Smooth muscle cell (in vitro differentiated cells): ENCODE results near the gene ENOX1. TPM values are rescaled to one million over a fixed set of nuclear protein-coding genes. Genes with fewer than 3 reads are reported as not detected.

Source experiments
- DNase-seq: peaks from one replicate; lab custom pipeline; 2025; ENCODE audit not compliant: unreplicated experiment; lab: John Stamatoyannopoulos, UW
- H2AFZ ChIP-seq: fragments of 200-600 bp; sonication (generic); 2 replicates; pipeline ENCODE4 v1.6.0; 2016; ENCODE audit warnings: antibody characterized with exemption, low read depth, mild to moderate bottlenecking
- H3F3A ChIP-seq: fragments of 200-600 bp; sonication (generic); 2 replicates; pipeline ENCODE4 v1.6.0; 2017; ENCODE audit warnings: antibody characterized with exemption, low read depth
- H3K27ac ChIP-seq: fragments of 200-600 bp; sonication (generic); 2 replicates; pipeline ENCODE4 v1.5.1; 2016; ENCODE audit warnings: low read depth, mild to moderate bottlenecking
- H3K27me3 ChIP-seq: fragments of 200-600 bp; sonication (generic); 2 replicates; pipeline ENCODE4 v1.6.1; 2016; ENCODE audit warnings: low read depth, mild to moderate bottlenecking
- H3K36me3 ChIP-seq: fragments of 200-600 bp; sonication (generic); 2 replicates; pipeline ENCODE4 v1.5.1; 2016; ENCODE audit warnings: low read depth
- H3K4me1 ChIP-seq: fragments of 200-600 bp; sonication (generic); 2 replicates; pipeline ENCODE4 v1.5.1; 2016; ENCODE audit warnings: low read depth
- H3K4me2 ChIP-seq: fragments of 200-600 bp; sonication (generic); 2 replicates; pipeline ENCODE4 v1.6.0; 2016; ENCODE audit warnings: mild to moderate bottlenecking
- H3K4me3 ChIP-seq: fragments of 200-600 bp; sonication (generic); 2 replicates; pipeline ENCODE4 v1.5.1; 2016; ENCODE audit warnings: mild to moderate bottlenecking
- H3K79me2 ChIP-seq: fragments of 200-600 bp; sonication (generic); 2 replicates; pipeline ENCODE4 v1.6.0; 2016; ENCODE audit warnings: low read depth, mild to moderate bottlenecking
- H3K9ac ChIP-seq: fragments of 200-600 bp; sonication (generic); 2 replicates; pipeline ENCODE4 v1.6.0; 2016; ENCODE audit warnings: low read depth
- H3K9me3 ChIP-seq: fragments of 200-600 bp; sonication (generic); replicated peaks from 2 replicates; pipeline ENCODE4 v1.5.1; 2016; ENCODE audit warnings: low read depth
- H4K20me1 ChIP-seq: fragments of 200-600 bp; sonication (generic); 2 replicates; pipeline ENCODE4 v1.6.0; 2016; ENCODE audit warnings: low read depth
- WGBS: methylation state at CpG from one replicate; pipeline ENCODE4 v1.1.7; 2016; ENCODE audit warnings: low lambda C conversion rate; 5-methylcytosine and 5-hydroxymethylcytosine counted together
- polyA plus RNA-seq: library from polyadenylated mRNA; unstranded; fragments of >200 nt; fragmentation: Nextera tagmentation; extraction: Ambion mirVana; gene quantifications from 2 replicates; pipeline ENCODE4 v1.2.1, GENCODE V29; 2016
- total RNA-seq: library from RNA; depleted of rRNA; stranded (reverse); fragments of >200 nt; gene quantifications from 2 replicates; pipeline ENCODE4 v1.2.3, GENCODE V29; 2014
- TF ChIP-seq, protein P1 (sequence below): fragments of 200-600 bp; sonication (generic); IDR thresholded peaks from 2 replicates; pipeline ENCODE4 v1.5.1; 2017; ENCODE audit warnings: borderline replicate concordance, mild to moderate bottlenecking, antibody characterized with exemption; ENCODE audit not compliant: insufficient read depth, poor library complexity, severe bottlenecking

ENOX1 gene
- total and polyA plus RNA-seq, 2 experiments from 2014 or later = 1.9 to 2.6 TPM

- TF ChIP-seq, protein P1, sequence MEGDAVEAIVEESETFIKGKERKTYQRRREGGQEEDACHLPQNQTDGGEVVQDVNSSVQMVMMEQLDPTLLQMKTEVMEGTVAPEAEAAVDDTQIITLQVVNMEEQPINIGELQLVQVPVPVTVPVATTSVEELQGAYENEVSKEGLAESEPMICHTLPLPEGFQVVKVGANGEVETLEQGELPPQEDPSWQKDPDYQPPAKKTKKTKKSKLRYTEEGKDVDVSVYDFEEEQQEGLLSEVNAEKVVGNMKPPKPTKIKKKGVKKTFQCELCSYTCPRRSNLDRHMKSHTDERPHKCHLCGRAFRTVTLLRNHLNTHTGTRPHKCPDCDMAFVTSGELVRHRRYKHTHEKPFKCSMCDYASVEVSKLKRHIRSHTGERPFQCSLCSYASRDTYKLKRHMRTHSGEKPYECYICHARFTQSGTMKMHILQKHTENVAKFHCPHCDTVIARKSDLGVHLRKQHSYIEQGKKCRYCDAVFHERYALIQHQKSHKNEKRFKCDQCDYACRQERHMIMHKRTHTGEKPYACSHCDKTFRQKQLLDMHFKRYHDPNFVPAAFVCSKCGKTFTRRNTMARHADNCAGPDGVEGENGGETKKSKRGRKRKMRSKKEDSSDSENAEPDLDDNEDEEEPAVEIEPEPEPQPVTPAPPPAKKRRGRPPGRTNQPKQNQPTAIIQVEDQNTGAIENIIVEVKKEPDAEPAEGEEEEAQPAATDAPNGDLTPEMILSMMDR = no peak
- H3K79me2 ChIP-seq = no peaks in the 10 kb centered on the region
- H3K4me2 ChIP-seq = no peak overlapping the region
- H3K9me3 ChIP-seq = no peaks in the 10 kb centered on the region
- H2AFZ ChIP-seq = no peak overlapping the region
- no peaks in the 10 kb centered on the region for H3K36me3 ChIP-seq
- 46% methylated on average over 2 of the region's 2 CpGs for WGBS
- H3K9ac ChIP-seq = no peak overlapping the region
- no peak overlapping the region for H3K4me3 ChIP-seq
- no peaks in the 10 kb centered on the region for H3F3A ChIP-seq
- no peak for DNase-seq
- no peaks in the 10 kb centered on the region for H4K20me1 ChIP-seq
- no peak overlapping the region for H3K27ac ChIP-seq
- H3K4me1 ChIP-seq = no peaks in the 10 kb centered on the region
- H3K27me3 ChIP-seq = no peaks in the 10 kb centered on the region
These were observed 65.9 kb downstream of the ENOX1 start for GRCh38 chr13:43720780-43721397.

GRCh38 chr13:43698758-43699157 lies 88.0 kb downstream of the ENOX1 start:
- no peak for DNase-seq
- H3K4me2 ChIP-seq = peak overlapping the region; percentile 38
- 5% methylated on average over 2 of the region's 2 CpGs for WGBS

DNA sequence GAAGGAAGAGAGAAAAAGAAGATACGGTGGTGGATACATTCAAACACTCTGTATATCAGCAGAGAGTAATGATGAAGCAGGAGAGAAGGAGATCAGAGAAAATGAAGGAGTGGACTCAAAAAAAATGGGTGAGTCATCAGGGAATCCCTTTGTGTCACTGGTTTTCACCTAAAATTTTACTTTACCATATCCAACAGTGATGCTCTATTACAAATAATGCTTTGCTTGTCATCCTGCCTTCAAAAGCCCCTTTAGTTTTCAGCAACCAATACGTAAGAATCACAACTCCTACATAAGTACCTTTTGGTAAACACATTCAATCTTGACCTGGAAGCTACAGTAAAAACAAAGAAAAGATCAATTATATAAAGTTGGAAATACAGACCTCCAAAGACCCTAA lies 88.8 kb downstream of the ENOX1 start:
- H3K27ac ChIP-seq = peak overlapping the region; percentile 49
- TF ChIP-seq, protein P1 = no peak
- no peaks in the 10 kb centered on the region for H3K27me3 ChIP-seq
- H3K36me3 ChIP-seq = no peaks in the 10 kb centered on the region
- H3K4me2 ChIP-seq = peak overlapping the region; percentile 38
- peaks cover 12% of the 10 kb centered on the region for H3K4me1 ChIP-seq
- no peak overlapping the region for H3K4me3 ChIP-seq
- H3K9ac ChIP-seq = no peak overlapping the region
- no peak for DNase-seq
- 92% methylated on average over 2 of the region's 2 CpGs for WGBS
- H2AFZ ChIP-seq = no peak overlapping the region
- no peaks in the 10 kb centered on the region for H3K79me2 ChIP-seq
- H3F3A ChIP-seq = peaks cover 5% of the 10 kb centered on the region
- no peaks in the 10 kb centered on the region for H3K9me3 ChIP-seq
- no peaks in the 10 kb centered on the region for H4K20me1 ChIP-seq

More at GRCh38 chr13:43698758-43699157, 88.0 kb downstream of the ENOX1 start:
- no peaks in the 10 kb centered on the region for H3K9me3 ChIP-seq
- no peaks in the 10 kb centered on the region for H4K20me1 ChIP-seq
- peaks cover 5% of the 10 kb centered on the region for H3F3A ChIP-seq
- no peaks in the 10 kb centered on the region for H3K79me2 ChIP-seq
- peak overlapping the region; percentile 49 for H3K27ac ChIP-seq
- no peak overlapping the region for H2AFZ ChIP-seq
- H3K4me3 ChIP-seq = no peak overlapping the region
- no peak overlapping the region for H3K9ac ChIP-seq
- no peaks in the 10 kb centered on the region for H3K27me3 ChIP-seq
- H3K36me3 ChIP-seq = no peaks in the 10 kb centered on the region
- TF ChIP-seq, protein P1 = no peak
- H3K4me1 ChIP-seq = peaks cover 10% of the 10 kb centered on the region

DNA sequence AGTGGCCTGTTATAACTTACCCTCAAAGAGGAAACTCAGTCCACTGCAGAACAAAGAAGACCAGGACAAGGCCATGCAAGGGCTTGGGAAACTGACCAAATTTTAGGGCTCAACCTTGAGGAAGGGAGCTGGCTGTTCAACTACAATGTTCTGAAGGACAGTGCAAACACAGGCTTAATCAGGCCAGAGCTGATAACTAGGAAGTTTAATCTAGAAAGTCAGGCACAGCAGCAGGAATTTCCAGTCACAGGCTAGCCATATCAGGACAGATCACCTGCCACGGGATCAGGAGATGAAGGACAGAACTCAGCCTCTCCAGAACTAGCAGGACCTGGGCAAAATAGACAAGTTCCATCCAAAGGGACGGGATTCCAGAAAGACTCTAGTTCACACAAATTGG lies 89.4 kb downstream of the ENOX1 start:
- Histone ChIP-seq H2AFZ (no peak overlapping the region), H3K4me2 (no peak overlapping the region), H4K20me1 (no peaks in the 10 kb centered on the region), H3K79me2 (no peaks in the 10 kb centered on the region), H3K9me3 (no peaks in the 10 kb centered on the region), H3F3A (peaks cover 5% of the 10 kb centered on the region), H3K36me3 (no peaks in the 10 kb centered on the region), H3K4me3 (no peak overlapping the region), H3K27me3 (no peaks in the 10 kb centered on the region), H3K9ac (no peak overlapping the region), H3K27ac (no peak overlapping the region), H3K4me1 (peaks cover 12% of the 10 kb centered on the region)
- 87% methylated on average over 2 of the region's 2 CpGs for WGBS
- no peak for DNase-seq
- TF ChIP-seq, protein P1 = no peak
